Coronary artery (tissue), 2 donors: ENCODE results near the gene SLC2A4RG.

ENCODE experiments used
- DNase-seq: peaks from one replicate; pipeline ENCODE4 v3.0.0-alpha.2; 2017; ENCODE audit warnings: low spot score
- H3K27ac ChIP-seq, 2 donors: fragments of 200-600 bp; sonication (generic); one replicate each; pipeline ENCODE4 v1.5.1; 2016 to 2019
- H3K4me3 ChIP-seq: fragments of 200-600 bp; sonication (generic); 2 replicates; pipeline ENCODE4 v1.5.1; 2016; ENCODE audit warnings: mild to moderate bottlenecking, moderate library complexity
- TF ChIP-seq, protein P1 (sequence below): fragments of 200-600 bp; sonication (generic); IDR thresholded peaks from one replicate; pipeline ENCODE4 v1.5.1; 2019; ENCODE audit warnings: antibody characterized with exemption

Gene SLC2A4RG

DNA sequence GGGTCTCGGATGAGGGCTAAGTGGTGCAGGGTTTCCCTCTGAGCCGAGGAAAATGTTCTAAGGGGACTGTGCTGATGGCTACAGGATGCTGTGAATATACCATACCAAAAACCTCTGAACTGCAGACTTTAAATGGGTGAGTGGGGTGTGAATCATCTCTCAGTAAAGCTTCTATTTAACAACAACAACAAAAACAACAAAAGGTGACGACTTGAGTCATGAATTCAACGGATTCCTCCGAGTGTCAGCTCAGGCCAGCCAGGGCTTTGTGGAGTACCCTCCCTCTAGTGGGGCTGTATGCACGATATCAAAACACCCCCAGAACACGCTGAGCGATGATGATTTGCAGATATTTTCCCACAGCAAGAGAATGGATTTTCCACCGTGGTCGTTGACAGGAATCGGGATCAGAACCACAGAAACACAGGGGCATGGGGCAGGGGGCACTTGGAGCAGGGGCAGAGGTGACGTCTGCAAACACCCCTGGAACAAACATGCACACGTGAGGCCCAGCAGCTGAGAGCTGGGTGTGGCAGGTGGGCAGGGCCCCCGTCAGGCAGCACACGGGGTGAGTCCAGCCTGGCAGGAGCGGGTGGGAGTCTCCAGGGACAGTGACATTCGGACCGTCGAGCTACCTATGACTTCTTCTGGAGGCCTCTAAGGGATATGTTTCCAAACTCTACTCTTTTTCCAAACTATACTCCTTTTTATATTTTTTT is 38.6 kb downstream of the SLC2A4RG start:
- DNase-seq = no peak
- Histone ChIP-seq H3K27ac (no peak overlapping the region), H3K4me3 (no peak overlapping the region)
- TF ChIP-seq, protein P1, sequence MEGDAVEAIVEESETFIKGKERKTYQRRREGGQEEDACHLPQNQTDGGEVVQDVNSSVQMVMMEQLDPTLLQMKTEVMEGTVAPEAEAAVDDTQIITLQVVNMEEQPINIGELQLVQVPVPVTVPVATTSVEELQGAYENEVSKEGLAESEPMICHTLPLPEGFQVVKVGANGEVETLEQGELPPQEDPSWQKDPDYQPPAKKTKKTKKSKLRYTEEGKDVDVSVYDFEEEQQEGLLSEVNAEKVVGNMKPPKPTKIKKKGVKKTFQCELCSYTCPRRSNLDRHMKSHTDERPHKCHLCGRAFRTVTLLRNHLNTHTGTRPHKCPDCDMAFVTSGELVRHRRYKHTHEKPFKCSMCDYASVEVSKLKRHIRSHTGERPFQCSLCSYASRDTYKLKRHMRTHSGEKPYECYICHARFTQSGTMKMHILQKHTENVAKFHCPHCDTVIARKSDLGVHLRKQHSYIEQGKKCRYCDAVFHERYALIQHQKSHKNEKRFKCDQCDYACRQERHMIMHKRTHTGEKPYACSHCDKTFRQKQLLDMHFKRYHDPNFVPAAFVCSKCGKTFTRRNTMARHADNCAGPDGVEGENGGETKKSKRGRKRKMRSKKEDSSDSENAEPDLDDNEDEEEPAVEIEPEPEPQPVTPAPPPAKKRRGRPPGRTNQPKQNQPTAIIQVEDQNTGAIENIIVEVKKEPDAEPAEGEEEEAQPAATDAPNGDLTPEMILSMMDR = no peak

DNA sequence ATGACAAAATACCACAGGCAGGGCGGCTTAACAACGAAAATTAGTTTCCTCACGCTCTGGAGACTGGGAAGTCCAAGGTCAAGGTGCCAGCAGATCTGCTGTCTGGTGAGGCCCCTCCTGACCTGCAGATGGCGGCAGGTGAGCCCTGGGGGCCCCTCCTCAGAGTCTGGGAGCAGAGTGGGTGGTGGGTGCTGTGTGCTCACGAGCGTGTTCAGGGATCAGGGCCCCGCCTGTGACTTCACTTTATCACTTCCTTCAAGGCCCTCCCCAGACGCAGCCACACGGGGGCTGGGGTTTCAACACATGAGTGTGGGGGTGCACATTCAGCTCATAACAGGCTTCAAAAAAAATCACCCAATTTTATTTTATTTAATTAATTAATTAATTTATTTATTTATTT is 39.3 kb downstream of the SLC2A4RG start:
- H3K27ac ChIP-seq = no peak overlapping the region
- TF ChIP-seq, protein P1 = no peak
- DNase-seq = no peak
- H3K4me3 ChIP-seq = no peak overlapping the region

DNA sequence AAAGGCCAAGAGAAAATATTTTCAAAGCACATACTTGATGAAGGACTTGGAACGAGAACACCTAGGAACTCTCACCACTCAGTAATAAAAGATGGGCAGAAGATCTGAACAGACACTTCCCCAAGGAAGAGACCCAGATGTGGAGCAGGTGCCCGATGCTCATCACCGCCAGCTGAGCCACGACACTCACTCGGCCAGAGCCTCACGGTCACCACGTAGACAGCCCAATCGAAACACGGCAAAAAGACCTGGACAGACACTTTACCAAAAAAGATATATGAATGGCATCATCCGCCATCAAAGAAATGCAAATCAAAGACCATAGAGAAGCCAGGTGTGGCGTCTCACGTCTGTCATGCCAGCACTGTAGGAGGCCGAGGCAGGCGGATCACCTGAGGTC is 41.6 kb downstream of the SLC2A4RG start:
- H3K4me3 ChIP-seq = no peak overlapping the region
- TF ChIP-seq, protein P1 = no peak
- no peak overlapping the region for H3K27ac ChIP-seq
- DNase-seq = no peak

DNA sequence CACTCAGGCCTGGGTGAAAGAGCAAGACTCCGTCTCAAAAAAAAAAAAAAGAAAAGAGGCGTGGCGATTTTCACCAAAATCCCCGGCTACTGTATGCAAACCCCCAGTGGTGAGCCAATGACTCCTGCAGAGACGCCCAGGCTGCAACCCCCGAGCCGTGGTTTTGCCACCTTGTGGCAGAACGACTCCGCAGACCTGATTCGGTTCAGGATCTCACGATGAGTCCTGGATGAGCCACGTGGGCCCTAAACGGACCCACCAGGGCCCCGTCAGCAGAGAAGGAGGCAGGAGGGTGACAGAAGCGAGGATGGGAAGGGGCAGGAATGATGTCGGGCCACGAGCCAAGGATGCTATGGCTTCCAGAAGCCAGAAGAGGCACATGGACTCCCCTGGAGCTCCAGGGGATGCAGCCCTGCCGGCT is 42.5 kb downstream of the SLC2A4RG start:
- TF ChIP-seq, protein P1 = no peak
- no peak overlapping the region for H3K27ac ChIP-seq
- no peak overlapping the region for H3K4me3 ChIP-seq
- DNase-seq = no peak

DNA sequence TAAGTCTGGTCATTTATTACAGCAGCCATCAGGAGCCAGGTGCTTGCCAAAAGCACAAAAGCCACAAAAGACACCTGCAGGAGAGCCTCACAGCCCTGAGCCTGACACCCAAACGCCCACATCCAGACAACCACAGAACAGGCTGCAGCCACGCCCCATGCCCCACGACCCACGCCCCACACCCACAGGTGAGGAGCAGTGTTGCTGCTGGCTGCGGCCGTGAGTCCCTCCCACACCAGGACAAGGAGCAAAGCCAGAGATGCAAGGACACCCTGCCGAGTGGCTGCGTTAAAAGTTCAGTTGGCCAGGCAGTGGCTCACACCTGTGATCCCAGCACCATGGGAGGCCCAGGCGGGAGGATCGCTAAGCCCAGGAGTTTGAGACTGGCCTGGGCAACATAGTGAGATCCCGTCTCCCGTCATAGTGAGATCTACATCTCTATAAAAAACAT is 43.0 kb downstream of the SLC2A4RG start:
- Histone ChIP-seq H3K4me3 (no peak overlapping the region), H3K27ac (no peak overlapping the region)
- TF ChIP-seq, protein P1 = no peak
- DNase-seq = no peak

DNA sequence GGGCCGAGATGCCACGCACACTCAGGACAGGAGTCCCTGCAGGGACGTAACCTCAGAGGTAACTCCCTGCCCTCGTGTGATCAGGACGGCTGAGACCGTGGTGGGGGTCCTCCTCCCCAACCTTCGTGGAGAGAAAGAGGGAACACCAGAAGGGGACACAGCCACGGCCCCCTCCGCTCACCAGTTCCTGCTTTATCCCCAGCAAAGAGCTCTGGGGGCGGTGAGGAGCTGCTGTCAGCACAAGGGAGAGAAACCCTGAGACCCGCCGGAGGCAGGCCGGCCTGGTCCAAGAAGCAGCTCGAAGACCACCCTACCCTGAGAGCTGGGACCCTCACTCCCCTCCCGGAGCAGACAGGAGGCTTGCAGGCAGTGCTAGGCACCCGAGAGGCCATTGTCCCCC is 44.4 kb downstream of the SLC2A4RG start:
- Histone ChIP-seq H3K27ac (no peak overlapping the region), H3K4me3 (no peak overlapping the region)
- TF ChIP-seq, protein P1 = no peak
- DNase-seq = no peak

DNA sequence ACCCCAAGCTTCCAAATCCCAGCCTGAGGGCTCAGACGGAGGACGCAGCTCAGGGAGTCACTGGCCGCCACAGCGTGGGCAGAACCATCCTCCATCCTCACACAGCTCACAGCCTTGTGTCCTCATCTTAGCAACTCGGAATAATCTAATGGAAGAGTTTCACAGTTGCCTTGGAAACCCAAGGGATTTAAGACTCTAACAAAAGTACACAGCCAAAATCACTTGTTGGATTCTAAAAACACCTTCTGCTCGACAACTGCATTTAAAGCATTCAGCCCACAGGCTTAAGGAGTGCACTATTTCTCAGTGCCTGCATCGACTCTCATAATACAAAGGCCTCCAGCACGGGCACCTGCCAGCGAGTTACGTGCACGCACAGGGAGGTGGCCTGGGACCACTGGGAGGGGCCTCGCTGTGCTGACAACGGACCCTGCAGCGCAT is 46.1 kb downstream of the SLC2A4RG start:
- Histone ChIP-seq H3K27ac (no peak overlapping the region), H3K4me3 (no peak overlapping the region)
- no peak for DNase-seq
- TF ChIP-seq, protein P1 = no peak
